ENCODE measurements around the gene CDH4. TPM values are rescaled to one million over a fixed set of nuclear protein-coding genes. Genes with fewer than 3 reads are reported as not detected.

CDH4 gene
- total and polyA plus RNA-seq, 12 donors = 0.04 to 0.25 (median 0.08) TPM; not detected in 5

GRCh38 chr20:61770113-61770585 is 518.1 kb downstream of the CDH4 start:
- H3K27ac ChIP-seq = no peak overlapping the region
- DNase-seq (no peak), ATAC-seq (no peak)
- intact Hi-C loops (cut with DNase I) = no loop called here
- H3K4me3 ChIP-seq = no peak overlapping the region
- peaks cover 0 to 46% (median 24%) of the 10 kb centered on the region in 7 donors for H3K27me3 ChIP-seq
- TF ChIP-seq CTCF (IDR thresholded peaks at IDR 0.05) = no peak
- no peaks in the 10 kb centered on the region for H3K9me3 ChIP-seq
- 86 to 92% methylated on average over 16 of the region's 16 CpGs for WGBS, 2 donors
- H3K36me3 ChIP-seq = no peaks in the 10 kb centered on the region
- H3K4me1 ChIP-seq = no peaks in the 10 kb centered on the region

- intact Hi-C loops (cut with DNase I) = no loop called here
- no peaks in the 10 kb centered on the region for H3K4me1 ChIP-seq
- H3K27me3 ChIP-seq = peaks cover 0 to 44% (median 17%) of the 10 kb centered on the region in 7 donors
- H3K27ac ChIP-seq = no peak overlapping the region
- 78 to 85% methylated on average over 8 of the region's 8 CpGs for WGBS, 2 donors
- DNase-seq (no peak), ATAC-seq (no peak)
- no peaks in the 10 kb centered on the region for H3K36me3 ChIP-seq
- TF ChIP-seq CTCF (IDR thresholded peaks at IDR 0.05) = no peak
- no peak overlapping the region for H3K4me3 ChIP-seq
- no peaks in the 10 kb centered on the region for H3K9me3 ChIP-seq
Observed at GRCh38 chr20:61771805-61772350, 519.8 kb downstream of the CDH4 start.

GRCh38 chr20:61772828-61773631 is 521.0 kb downstream of the CDH4 start:
- DNase-seq (no peak), ATAC-seq (no peak)
- intact Hi-C loops (cut with DNase I) = no loop called here
- peaks cover 0 to 40% (median 17%) of the 10 kb centered on the region in 7 donors for H3K27me3 ChIP-seq
- H3K27ac ChIP-seq = no peak overlapping the region
- no peaks in the 10 kb centered on the region for H3K9me3 ChIP-seq
- no peaks in the 10 kb centered on the region for H3K36me3 ChIP-seq
- WGBS, 2 donors = 74 to 81% methylated on average over 53 of the region's 53 CpGs
- no peak overlapping the region for H3K4me3 ChIP-seq
- no peaks in the 10 kb centered on the region for H3K4me1 ChIP-seq
- no peak for TF ChIP-seq CTCF (IDR thresholded peaks at IDR 0.05)

- no peak for DNase-seq
- peaks cover 0 to 36% (median 17%) of the 10 kb centered on the region in 7 donors for H3K27me3 ChIP-seq
- no peaks in the 10 kb centered on the region for H3K9me3 ChIP-seq
- H3K4me1 ChIP-seq = no peaks in the 10 kb centered on the region
- no peaks in the 10 kb centered on the region for H3K36me3 ChIP-seq
- WGBS, 2 donors = 63 to 66% methylated on average over 14 of the region's 14 CpGs
- intact Hi-C loops (cut with DNase I) = no loop called here
- H3K4me3 ChIP-seq = no peak overlapping the region
- TF ChIP-seq CTCF (IDR thresholded peaks at IDR 0.05) = no peak
- ATAC-seq = no peak
- no peak overlapping the region for H3K27ac ChIP-seq
Observed at GRCh38 chr20:61773926-61774587, 522.0 kb downstream of the CDH4 start.

Measured in heart right ventricle (tissue), 16 donors.